ENCODE results near the gene CCDC127.

DNA sequence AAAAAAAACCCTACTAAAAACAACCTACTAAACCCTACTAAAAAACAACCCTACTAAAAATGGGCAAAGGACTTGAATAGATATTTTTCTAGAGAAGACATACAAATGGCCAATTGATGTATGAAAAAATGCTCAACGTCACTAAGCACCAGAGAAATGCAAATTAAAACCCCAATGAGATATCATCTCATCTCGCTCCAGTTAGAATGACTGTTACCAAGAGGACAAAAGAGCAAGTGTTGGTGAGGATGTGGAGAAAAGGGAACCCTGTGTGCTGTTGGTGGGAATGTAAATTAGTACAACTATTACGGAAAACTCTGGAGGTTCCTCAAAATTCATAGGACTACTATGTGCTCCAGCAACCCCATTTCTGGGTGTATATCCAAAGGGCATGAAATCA, 10.9 kb upstream of the CCDC127 start:
- TF ChIP-seq CTCF (conservative IDR thresholded peaks at IDR 0.05 in 1 of 2, IDR thresholded peaks at IDR 0.05 in 1 of 2; ENCODE audit: extremely low read depth in 1 of 2, insufficient read depth in 1 of 2, low read depth in 1 of 2, low read length in 2 of 2) (no peak), EZH2 (IDR thresholded peaks at IDR 0.05; ENCODE audit: borderline replicate concordance, low read length) (no peak)

Measured in mammary epithelial cell (primary cell).